NCI-H2081 (cell line): Measurements from ENCODE around the gene SSX2IP.
"Not testable (repeated sequence)": the region's sequence is repeated elsewhere in the genome, so short reads cannot be mapped to it uniquely, and the experiment has no call there.

Experiments used
- DNase-seq, 2 experiments: peaks; one replicate each; lab custom pipeline; 2025; lab: John Stamatoyannopoulos, UW

SSX2IP gene

DNA sequence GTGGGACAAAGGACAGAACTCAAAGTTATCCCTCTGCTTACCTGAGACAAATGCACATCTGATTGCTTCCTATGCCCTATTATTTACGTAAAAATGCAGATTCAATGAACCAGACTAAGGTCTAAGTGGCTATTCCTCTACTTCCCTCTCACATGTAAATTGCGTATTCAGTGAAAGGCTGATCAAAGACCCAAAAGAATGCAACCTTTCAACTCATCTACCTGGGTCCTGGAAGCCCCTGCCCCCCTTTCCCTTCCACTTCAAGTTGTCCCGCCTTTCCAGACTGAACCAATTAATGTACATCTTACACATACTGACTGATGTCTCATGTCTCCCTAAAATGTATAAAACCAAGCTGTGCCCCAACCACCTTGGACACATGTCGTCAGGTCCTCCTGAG, 14.6 kb downstream of the SSX2IP start:
- DNase-seq = no peak

DNA sequence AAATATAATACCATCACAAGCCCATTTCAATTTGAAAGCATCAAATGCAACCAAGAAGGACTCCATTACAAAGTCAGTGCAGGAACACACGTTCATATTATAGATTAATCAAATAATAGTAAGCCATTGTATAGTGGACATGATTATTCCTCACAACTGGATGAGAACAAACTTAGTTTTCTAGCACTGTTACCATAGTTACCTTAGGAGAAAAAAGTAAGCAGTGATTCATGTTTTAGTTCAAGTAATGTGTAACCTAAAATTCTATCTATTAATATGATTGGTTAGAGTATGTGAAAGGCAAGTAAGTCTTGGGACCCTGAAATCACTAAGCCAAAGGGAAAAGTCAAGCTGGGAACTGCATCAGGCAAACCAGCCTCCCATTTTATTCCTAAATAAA, 15.2 kb downstream of the SSX2IP start:
- DNase-seq = no peak

DNA sequence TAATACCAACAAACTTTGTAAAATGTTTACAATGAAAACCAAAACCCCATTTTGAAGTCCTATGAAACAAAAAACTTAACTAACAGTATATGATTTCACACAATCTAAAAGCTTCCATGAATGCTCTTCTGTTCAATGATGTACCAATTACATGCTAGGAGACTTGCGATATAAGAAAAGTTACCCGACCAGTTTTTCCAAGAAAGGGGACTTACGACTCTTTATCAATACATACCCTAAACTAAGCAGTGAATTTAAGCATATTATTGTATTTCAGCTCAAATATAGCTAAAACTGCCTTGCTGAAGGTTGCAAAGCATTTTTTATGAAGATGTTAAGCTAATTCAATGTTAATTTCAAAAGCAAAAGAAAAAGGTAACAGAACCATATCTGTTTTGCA, 15.6 kb downstream of the SSX2IP start:
- DNase-seq = no peak

DNA sequence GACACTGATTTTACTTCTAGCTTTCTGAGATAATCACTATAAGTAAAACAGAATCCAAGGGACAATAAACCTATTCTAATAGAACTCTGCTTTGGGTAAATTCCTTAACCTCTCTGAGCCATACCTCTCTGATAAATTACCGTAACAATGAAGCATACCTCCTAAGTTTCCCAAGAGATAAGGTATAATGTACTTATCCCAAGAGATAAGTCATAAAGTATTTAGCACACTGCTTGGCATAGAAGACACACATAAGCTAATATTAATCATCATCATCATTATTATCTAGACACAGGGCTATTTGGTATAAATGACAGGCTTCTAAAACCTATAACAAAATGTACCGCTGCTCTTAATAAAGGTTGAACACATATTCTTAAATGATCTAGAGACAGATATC, 16.2 kb downstream of the SSX2IP start:
- DNase-seq = no peak

DNA sequence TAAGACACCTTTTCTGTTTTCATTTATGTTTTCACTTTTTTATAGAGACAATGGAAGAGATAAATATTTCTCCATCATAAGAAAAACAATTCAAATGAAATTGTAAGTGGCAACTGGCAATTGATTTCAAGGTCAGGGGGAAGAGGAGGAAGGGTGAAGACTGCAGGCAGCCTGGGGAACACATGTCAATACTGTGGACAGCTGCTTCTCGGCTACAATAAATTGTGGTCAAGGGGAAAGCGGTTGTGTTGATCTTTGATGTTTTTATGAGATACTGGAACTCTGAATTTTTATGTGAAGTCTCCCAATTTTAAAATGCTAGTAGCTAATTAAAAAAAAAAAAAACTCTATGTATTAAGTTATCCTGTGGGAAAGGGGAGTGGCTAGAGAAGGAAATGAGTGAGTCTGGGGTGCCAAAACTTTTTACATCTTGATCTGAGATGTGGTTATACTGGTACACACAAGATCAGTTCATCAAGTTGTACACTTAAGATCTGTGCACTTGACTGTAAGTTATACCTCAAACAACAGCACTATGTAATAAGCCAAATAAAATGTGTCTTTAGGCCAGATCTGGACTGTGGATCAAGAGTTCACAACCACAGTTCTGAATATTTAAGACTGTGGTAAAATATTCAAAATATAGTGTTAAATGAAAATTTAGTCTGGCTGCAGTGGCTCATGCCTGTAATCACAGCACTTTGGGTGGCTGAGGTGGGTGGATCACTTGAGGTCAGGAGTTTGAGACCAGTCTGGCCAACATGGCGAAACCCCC, 18.0 kb downstream of the SSX2IP start:
- DNase-seq = no peak

DNA sequence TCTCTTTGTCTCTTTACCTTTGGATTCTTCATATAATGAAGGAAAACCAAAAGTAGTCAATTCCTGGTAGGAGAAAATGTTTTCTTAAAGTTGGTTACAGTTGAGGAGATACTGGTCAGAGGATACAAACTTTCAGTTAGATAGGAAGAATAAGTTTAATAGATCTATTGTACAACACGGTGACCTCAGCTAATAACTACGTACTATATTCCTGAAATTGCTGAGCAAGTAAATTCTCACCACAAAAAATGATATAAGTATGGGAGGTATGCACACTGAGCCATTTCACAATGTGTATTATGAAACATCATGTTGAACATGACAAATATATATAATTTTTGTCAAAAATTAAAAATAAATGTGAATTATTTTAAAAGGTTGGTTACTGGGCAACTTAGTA, 20.4 kb downstream of the SSX2IP start:
- no peak for DNase-seq

DNA sequence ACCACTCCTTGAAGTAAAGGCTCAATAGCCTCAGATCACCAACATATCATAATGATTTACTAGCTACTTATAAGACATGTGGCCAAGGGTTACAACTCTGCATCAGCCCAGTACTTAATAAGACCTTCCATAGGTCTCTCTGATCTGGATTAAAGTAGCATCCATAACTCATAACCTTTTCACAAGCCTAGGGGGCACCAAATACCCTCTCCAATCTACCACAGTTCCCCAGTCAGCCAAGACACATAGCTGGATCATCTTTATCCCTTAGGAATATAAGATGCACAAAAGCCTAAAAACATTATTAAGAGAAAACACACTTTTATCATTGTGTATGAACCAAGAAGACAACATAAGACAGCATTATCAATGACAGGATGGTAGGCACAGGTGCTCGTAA, 22.1 kb downstream of the SSX2IP start:
- peak in 1 of 2 experiments; percentile 9 for DNase-seq

DNA sequence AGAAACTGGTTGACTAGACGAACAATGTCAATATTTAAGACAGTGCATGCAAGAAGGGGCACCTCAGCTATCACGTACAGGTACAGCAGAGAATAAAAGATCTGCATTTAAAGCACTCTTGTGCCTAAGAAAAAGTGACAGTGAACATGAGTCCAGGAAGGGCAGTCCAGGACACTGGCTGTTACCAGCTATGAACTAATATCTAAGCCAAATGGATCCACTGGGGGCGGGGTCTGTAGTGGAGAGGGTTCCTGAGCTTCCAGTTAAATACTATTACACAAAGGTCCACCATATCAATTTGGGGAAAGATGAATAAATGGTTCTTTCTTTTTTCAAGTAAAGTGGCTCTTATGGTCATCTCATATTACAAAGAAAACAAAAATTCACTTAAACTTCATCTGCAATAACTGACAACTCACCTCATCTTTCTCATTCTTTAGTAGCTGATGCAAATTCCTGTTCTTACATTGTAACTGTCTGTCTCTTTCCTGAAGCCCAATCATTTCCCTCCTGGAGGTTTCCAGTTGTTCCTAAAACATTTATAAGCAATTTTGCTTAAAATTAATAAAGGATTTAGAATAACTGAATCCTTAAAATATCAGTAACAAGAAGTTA, 24.5 kb downstream of the SSX2IP start:
- DNase-seq = peak in 1 of 2 experiments; percentile 34

DNA sequence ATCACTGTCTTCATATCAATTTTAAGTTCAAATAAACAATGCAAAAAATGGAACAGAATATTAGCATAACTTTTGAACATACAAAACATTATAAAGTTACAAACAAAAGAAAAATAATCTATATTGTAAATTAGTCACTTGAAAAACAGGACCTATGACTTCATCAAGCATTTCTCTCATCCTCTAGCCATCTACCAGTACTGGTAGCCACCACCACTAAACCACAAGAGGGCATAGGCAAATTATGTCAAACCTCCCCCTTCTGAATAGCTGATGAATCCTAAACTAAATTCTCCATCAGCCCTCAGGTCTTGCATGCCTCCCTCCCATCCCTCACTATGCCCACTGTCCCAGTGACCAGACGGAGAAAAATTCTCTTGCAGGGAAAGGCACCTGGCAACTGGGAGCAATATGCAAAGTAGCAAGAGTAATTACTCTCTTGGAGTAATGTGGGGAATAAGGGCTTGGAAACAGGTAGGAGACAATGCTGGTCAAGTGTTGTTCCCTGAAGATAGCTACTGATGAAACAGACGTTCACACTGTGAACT, 37.1 kb downstream of the SSX2IP start:
- DNase-seq = no peak

DNA sequence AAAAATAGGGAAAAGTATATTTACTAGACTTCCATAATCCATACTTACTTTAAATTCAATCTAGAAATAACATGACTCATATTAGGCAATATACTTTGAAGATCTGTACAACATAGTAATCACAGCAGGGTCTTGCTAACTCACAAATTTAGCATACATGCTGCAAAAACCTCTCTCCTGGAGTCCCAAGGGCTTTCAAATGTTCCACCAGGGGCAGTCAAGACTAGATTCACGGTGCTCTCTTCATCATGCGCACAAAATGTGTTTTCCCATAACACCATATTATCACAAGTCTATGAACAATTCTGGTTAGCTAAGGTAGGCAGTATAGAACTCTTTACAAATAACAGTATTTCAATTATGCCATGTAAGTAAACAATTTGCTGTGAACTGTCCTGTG, 45.8 kb downstream of the SSX2IP start:
- no peak for DNase-seq

DNA sequence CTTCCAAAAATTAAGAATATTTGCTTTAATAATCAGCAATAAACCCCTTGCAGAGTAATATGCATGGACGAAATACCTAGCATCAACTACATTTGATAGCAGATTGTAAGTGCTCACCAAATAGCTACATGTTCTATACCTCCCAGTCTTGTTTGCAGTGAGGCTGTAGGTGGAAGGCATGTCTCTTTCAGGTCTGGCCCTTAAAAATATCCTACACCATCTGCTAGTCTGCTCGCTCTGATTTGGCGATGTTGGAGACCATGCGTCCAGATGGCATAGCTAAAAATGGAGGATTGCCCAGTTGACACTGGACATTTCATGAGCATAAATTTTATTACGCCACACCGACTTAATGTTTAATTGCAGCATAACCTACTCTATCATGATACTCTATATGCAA, 47.1 kb downstream of the SSX2IP start:
- no peak for DNase-seq

DNA sequence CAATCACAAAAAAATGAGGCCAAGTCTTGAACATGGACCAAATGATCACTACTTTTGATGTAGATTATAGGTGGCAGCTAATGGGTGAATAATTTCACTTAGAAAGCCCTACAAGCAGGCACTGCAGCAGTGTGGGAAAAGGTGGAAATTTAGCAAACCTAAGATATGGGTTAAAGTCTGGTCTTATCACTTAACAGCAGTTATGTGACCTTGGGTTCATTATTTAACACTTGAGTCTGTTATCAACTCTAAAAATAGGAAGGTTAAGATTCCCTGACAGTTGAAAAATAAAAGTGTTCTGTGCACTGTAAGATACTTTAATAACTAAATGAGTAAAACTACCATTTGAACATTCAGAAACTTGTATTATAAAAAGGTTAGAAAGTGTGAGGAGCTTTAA, 47.5 kb downstream of the SSX2IP start:
- DNase-seq = no peak

DNA sequence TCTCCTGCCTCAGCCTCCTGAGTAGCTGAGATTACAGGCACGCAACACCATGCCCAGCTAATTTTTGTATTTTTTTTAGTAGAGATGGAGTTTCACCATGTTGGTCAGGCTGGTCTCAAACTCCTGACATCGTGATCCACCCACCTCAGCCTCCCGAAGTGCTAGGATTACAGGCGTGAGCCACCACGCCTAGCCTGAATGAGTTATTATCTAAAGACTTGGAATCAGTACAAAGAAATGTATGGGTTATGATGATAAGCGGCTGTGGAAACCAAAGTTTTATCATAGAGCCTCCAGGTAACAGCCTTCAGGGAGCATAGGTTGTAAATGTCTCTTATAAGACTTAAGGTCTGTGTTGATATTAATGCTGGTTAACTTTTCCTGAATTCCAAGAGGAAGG, 50.5 kb downstream of the SSX2IP start:
- DNase-seq = not testable (repeated sequence)

DNA sequence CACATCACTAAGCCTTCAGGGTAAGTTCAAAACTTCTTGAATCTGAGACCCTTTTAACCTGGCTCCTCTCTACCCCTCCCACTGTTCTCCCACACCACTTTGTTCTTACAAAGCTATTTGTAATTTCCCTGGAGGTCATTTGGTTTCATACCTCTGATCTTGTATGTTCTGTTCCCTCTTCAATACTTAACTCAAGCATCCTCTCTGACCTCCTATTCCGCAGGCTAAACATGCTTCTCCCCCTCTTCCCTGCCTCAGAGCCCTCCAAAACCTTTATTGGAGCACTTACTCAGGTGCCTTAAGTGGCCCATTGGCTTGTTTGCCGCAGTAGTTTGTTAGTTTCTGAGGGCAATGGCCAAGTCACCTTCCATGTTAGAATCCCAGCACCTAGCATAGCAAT, 54.8 kb downstream of the SSX2IP start:
- no peak for DNase-seq

DNA sequence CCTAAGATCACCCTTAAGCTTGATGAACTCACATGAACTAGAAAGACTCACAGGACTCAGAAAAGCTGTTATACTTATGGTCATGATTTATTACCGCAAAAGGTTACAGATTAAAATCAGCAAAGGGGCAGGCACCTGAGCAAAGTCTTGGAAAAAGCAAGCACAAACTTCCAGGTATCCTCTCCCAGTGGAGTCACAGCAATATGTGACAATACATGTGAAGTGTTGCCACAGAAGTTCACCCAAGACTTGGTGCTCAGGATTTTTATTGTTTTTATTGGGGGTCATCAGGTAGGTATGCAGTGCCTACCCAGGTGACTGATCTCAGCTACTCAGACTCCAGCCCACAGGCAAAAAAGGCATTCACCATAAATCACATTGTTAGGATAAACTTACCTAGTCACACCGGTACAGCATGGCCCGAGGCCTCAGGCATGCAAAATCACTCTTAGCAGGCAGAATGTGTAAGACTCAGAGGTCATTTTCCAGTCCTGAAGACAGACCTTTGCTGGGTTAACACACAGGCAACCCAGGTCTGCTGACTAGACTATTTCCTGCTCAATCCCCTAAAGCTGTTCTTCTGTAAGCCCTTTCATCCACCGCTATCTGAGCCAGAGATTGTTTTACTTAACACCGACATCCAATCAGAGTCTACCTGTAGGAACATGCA, 55.6 kb downstream of the SSX2IP start:
- no peak for DNase-seq

DNA sequence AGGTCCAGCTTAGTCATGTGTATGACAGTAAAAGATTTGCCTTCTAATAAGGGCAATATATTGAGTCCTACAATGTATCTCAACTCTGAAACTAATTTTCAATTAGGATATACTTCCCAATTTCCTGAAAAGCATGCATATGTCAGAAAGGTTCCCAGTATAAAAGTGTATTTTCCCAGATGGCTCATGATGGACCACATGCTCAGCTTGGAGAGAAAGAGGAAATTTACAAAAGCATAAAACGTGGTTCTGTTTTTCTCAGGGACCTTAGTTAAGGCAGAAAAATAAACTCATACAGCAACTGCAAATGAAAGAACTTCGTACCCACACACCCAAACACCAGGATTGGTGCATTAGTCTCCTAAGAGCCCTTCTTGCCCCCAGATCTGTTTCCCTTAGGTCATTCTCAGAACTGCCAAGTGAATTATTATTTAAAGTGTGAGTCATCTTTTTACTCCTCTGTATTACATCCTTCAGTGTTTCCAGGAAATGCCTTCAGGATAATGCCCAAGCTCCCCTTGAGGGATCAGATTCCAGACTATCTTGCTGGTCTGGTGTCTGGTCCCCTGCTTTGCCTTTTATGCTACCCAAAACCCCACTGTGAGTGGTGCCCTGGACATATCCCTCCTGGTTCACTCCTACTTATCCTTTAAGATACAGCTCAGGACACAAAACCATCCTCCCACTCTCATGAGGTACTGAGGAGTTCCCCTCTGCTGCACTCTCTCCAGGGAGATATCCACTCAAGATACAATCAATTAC, 57.4 kb downstream of the SSX2IP start:
- no peak for DNase-seq

DNA sequence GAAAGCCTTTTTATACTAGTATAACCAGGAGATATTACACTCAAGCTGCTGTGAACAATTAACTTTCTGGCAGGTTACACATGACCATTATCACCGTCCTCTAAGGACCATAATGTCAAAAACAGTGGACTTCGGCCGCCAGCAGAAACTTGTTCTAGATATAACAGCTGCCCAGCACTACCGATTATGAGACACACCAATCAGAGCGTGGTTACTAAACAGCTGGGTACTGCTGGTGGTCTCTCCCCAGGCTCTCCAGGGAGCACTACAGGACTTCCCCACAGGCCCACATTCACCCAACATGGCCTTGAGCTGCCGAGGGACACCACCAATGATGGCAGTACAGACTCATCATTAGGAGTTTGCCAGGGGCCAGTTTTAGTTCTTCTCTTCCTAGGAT, 58.1 kb downstream of the SSX2IP start:
- DNase-seq = no peak

DNA sequence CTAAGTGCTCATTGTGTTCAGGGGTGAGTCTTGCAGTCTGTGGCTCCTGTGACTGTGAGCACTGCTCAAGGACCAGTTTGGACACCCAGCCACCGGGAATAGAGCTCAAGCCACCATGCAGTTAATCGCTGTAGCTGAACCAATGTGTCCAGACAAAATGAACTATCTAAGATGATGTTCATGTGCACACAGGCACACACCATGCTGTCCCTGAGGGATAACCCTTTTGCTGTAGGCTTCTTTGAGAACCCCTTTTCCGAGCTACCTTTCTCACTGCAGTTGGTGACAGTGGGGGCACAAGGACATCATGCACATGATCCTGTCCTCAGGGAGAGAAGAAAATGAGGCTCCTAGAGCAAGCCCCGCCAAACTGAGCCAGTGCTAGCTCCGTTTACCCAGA, 65.4 kb downstream of the SSX2IP start:
- no peak for DNase-seq

DNA sequence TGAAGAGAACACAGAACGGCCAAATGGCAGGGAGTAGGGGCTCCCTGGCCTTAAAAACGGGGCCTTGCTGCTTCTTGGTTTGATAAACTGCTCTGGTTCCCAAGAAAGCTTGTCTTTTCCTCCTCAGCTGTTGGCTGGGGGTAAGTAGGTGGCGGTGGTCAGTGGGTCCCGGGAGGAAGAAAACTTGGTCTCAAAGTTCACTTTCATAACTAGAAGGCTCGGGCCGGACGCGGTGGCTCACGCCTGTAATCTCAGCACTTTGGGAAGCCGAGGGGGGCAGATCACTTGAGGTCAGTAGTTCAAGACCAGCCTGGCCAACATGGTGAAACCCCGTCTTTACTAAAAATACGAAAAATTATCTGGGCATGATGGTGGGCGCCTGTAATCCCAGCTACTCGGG, 68.7 kb downstream of the SSX2IP start:
- DNase-seq = no peak

DNA sequence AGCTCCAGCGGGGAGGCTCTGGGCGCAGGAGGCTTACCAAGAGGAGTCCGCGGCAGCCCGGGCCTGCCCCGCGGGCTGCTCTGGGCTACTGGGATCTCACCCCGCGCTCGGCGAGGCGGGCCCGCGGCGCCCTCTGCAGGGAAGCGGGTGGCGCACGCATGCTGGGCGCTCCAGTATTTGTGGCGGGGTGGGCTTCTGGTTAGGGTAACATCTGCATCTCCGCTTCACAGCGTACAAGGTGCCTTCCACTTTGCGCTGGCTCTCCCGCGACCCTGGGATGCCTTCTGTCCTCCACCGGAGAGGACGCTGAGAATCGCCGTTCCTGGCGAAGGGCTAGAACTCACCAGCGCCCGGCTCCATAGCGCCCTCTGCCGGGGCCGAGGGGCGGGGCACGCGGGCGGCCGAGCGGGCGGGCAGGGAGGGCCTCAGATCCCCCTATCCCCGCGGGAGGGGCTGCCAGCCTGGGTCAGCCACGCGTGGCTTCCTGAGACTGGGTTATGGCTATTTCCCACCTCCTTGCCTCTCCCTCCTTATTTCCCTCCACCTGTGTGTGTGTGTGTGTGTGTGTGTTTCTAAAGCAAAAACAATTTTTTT, 69.4 kb downstream of the SSX2IP start:
- peak; percentile 88 to 91 for DNase-seq

DNA sequence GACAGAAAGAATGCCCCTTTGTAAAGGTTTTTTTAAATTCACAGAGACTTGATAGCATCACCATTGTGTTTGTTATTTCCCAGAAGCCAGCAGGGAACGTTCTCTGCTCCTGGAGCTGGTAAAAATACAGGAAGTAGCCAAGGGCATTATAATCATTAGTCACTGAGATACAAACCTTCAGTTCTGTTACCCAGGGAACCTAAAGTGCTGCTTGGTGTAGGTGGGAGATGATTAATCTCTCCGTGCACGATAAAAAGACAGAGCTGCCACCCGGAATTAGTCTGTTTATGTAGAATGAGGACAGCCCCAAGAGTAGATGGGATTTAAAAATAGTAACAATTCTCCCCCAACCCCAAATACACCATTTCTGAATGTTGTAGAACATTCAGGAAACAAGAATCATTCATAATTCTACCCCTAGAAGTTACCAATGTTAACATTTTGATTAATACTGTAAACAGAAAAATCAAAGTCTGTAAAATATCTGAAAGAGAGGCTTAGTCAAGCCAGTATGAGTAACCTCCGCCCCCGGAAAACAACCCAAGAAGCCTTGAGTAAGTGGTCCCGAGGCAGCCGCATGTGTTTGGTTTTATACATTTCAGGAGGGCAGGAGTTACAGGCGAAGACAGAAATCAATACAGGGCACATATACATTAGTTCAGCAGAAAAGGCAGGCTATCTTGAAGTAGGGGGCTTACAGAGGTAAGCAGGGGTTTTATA, 70.7 kb downstream of the SSX2IP start:
- DNase-seq = peak; percentile 51 to 85
